ENCODE data around the gene ARHGAP10. TPM values are rescaled to one million over a fixed set of nuclear protein-coding genes. Genes with fewer than 3 reads are reported as not detected.

Gene ARHGAP10
- total RNA-seq, 1 donor from 2014 or later = 28.0 TPM

DNA sequence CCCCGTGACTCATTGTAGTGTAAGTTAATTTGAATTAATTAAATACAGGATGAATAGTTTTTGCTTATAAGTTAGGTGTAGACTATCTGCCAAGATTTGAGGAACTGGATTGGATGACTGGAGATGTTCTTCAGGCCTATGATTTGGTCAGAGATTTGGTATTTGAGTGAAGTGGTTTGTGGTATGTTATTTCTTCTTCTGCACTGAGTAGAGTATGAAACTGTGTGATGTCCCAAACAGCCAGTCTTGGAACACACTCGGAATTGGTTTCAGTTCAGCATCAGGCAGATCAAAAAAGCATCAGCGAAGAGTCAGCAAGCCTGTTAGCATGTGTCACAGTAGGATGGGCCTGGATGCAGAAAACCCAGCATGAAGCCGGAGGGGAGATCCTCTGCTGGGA is 294.1 kb downstream of the ARHGAP10 start:
- Mint-ChIP-seq H3K4me1 (ENCODE audit: low read depth, unreplicated experiment) (peaks cover 21% of the 10 kb centered on the region), H3K27ac (ENCODE audit: unreplicated experiment) (peak overlapping the region; percentile 77), H3K36me3 (ENCODE audit: low read depth, unreplicated experiment) (no peaks in the 10 kb centered on the region), H3K27me3 (ENCODE audit: low read depth, unreplicated experiment) (no peaks in the 10 kb centered on the region), H3K4me3 (ENCODE audit: unreplicated experiment) (no peak overlapping the region), H3K9me3 (ENCODE audit: unreplicated experiment) (no peaks in the 10 kb centered on the region)
- FAIRE-seq (peak; percentile 94), DNase-seq (ENCODE audit: low read depth) (peak; percentile 96)
- no peak for TF ChIP-seq EZH2 (IDR thresholded peaks at IDR 0.05; ENCODE audit: insufficient read depth, low read length)
- TF ChIP-seq, protein P1, sequence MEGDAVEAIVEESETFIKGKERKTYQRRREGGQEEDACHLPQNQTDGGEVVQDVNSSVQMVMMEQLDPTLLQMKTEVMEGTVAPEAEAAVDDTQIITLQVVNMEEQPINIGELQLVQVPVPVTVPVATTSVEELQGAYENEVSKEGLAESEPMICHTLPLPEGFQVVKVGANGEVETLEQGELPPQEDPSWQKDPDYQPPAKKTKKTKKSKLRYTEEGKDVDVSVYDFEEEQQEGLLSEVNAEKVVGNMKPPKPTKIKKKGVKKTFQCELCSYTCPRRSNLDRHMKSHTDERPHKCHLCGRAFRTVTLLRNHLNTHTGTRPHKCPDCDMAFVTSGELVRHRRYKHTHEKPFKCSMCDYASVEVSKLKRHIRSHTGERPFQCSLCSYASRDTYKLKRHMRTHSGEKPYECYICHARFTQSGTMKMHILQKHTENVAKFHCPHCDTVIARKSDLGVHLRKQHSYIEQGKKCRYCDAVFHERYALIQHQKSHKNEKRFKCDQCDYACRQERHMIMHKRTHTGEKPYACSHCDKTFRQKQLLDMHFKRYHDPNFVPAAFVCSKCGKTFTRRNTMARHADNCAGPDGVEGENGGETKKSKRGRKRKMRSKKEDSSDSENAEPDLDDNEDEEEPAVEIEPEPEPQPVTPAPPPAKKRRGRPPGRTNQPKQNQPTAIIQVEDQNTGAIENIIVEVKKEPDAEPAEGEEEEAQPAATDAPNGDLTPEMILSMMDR (IDR thresholded peaks at IDR 0.05; ENCODE audit: insufficient read depth, low read depth, low read length) = no peak
- Histone ChIP-seq H3K9me3 (ENCODE audit: insufficient read depth, low read depth, low read length) (no peaks in the 10 kb centered on the region), H3K4me3 (ENCODE audit: insufficient read depth, low read depth, low read length) (no peak overlapping the region), H3K27ac (ENCODE audit: low read depth, low read length) (peak overlapping the region; percentile 35), H3K4me1 (ENCODE audit: insufficient read depth, low read length) (peaks cover 4% of the 10 kb centered on the region), H3K4me2 (ENCODE audit: low read length) (peak overlapping the region; percentile 49), H2AFZ (ENCODE audit: low read depth, low read length) (no peak overlapping the region), H3K79me2 (ENCODE audit: insufficient read depth, low read length) (no peaks in the 10 kb centered on the region), H3K27me3 (ENCODE audit: insufficient read depth, low read length) (no peaks in the 10 kb centered on the region), H4K20me1 (ENCODE audit: insufficient read depth, low read length) (peaks cover 5% of the 10 kb centered on the region), H3K9ac (ENCODE audit: low read length) (no peak overlapping the region), H3K36me3 (ENCODE audit: insufficient read depth, low read length) (no peaks in the 10 kb centered on the region)

DNA sequence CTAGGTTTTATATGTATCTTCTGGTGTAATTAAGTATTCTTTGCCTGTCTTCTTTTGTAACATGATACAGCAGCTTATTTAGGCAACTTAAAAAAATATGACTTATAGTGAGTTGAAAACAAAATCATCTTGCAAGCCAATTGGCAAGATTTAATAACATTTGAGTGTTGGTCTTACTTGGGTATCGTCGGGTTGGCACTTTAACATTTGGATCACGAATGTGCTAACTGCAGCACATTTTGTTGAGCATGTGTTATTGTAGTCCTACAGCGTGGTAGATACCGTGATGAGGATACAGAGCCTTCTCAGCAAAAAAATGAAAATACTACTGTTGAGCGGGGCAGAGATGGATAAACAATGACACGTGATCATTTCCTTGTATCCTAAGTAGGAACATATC is 295.3 kb downstream of the ARHGAP10 start:
- peaks cover 5% of the 10 kb centered on the region for H4K20me1 ChIP-seq (ENCODE audit: insufficient read depth, low read length)
- FAIRE-seq = no peak
- H3K4me2 ChIP-seq (ENCODE audit: low read length) = no peak overlapping the region

DNA sequence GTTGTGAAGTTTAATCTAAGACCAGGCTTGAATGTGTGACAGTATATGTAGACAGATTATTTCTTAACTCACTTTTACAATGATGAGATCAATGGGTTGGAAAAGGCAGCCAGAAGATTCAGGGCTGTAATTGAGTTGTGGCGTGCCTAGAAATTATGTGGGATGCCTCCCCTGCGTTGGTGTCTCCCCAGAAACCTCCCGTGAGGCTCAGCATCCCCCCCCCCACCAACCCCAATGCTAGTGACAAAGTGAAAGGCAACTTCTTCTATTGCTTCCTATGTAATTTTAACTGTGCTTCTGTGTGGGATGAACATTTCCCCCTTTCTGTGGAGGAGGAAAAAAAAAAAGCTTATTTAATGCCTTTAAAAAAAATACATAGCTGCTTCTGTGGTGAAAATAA is 297.9 kb downstream of the ARHGAP10 start:
- H3K4me1 Mint-ChIP-seq (ENCODE audit: low read depth, unreplicated experiment) = peaks cover 22% of the 10 kb centered on the region
- Histone ChIP-seq H3K4me1 (ENCODE audit: insufficient read depth, low read length) (peaks cover 4% of the 10 kb centered on the region), H3K9me3 (ENCODE audit: insufficient read depth, low read depth, low read length) (no peaks in the 10 kb centered on the region), H4K20me1 (ENCODE audit: insufficient read depth, low read length) (peaks cover 5% of the 10 kb centered on the region), H3K27ac (ENCODE audit: low read depth, low read length) (no peak overlapping the region), H3K79me2 (ENCODE audit: insufficient read depth, low read length) (no peaks in the 10 kb centered on the region), H3K9ac (ENCODE audit: low read length) (no peak overlapping the region), H3K4me2 (ENCODE audit: low read length) (no peak overlapping the region), H3K36me3 (ENCODE audit: insufficient read depth, low read length) (no peaks in the 10 kb centered on the region), H3K27me3 (ENCODE audit: insufficient read depth, low read length) (no peaks in the 10 kb centered on the region), H2AFZ (ENCODE audit: low read depth, low read length) (no peak overlapping the region), H3K4me3 (ENCODE audit: insufficient read depth, low read depth, low read length) (no peak overlapping the region)
- no peak for DNase-seq (ENCODE audit: low read depth)
- H3K27me3 Mint-ChIP-seq (ENCODE audit: low read depth, unreplicated experiment) = no peaks in the 10 kb centered on the region
- H3K9me3 Mint-ChIP-seq (ENCODE audit: unreplicated experiment) = no peaks in the 10 kb centered on the region
- H3K27ac Mint-ChIP-seq (ENCODE audit: unreplicated experiment) = peak overlapping the region; percentile 91
- no peak overlapping the region for H3K4me3 Mint-ChIP-seq (ENCODE audit: unreplicated experiment)
- TF ChIP-seq EZH2 (IDR thresholded peaks at IDR 0.05; ENCODE audit: insufficient read depth, low read length) = no peak
- TF ChIP-seq, protein P1 (IDR thresholded peaks at IDR 0.05; ENCODE audit: insufficient read depth, low read depth, low read length) = no peak
- H3K36me3 Mint-ChIP-seq (ENCODE audit: low read depth, unreplicated experiment) = peaks cover 2% of the 10 kb centered on the region
- FAIRE-seq = no peak

More for the DNA sequence above, 295.3 kb downstream of the ARHGAP10 start:
- H3K27me3 ChIP-seq (ENCODE audit: insufficient read depth, low read length) = no peaks in the 10 kb centered on the region
- peaks cover 4% of the 10 kb centered on the region for H3K4me1 ChIP-seq (ENCODE audit: insufficient read depth, low read length)
- H3K36me3 ChIP-seq (ENCODE audit: insufficient read depth, low read length) = no peaks in the 10 kb centered on the region
- H3K9ac ChIP-seq (ENCODE audit: low read length) = no peak overlapping the region
- Mint-ChIP-seq H3K27ac (ENCODE audit: unreplicated experiment) (no peak overlapping the region), H3K4me3 (ENCODE audit: unreplicated experiment) (no peak overlapping the region), H3K4me1 (ENCODE audit: low read depth, unreplicated experiment) (peaks cover 22% of the 10 kb centered on the region), H3K27me3 (ENCODE audit: low read depth, unreplicated experiment) (no peaks in the 10 kb centered on the region), H3K36me3 (ENCODE audit: low read depth, unreplicated experiment) (no peaks in the 10 kb centered on the region), H3K9me3 (ENCODE audit: unreplicated experiment) (no peaks in the 10 kb centered on the region)
- H3K27ac ChIP-seq (ENCODE audit: low read depth, low read length) = no peak overlapping the region
- no peak overlapping the region for H3K4me3 ChIP-seq (ENCODE audit: insufficient read depth, low read depth, low read length)
- no peak for DNase-seq (ENCODE audit: low read depth)
- no peak for TF ChIP-seq EZH2 (IDR thresholded peaks at IDR 0.05; ENCODE audit: insufficient read depth, low read length)
- TF ChIP-seq, protein P1 (IDR thresholded peaks at IDR 0.05; ENCODE audit: insufficient read depth, low read depth, low read length) = no peak
- H3K79me2 ChIP-seq (ENCODE audit: insufficient read depth, low read length) = no peaks in the 10 kb centered on the region
- H2AFZ ChIP-seq (ENCODE audit: low read depth, low read length) = no peak overlapping the region
- no peaks in the 10 kb centered on the region for H3K9me3 ChIP-seq (ENCODE audit: insufficient read depth, low read depth, low read length)

All from astrocyte (in vitro differentiated cells and primary cell).